Measurements from ENCODE around the gene PON1. TPM values are rescaled to one million over a fixed set of nuclear protein-coding genes. Genes with fewer than 3 reads are reported as not detected.

The PON1 gene
- total RNA-seq, 2 donors from 2014 or later = not detected

DNA sequence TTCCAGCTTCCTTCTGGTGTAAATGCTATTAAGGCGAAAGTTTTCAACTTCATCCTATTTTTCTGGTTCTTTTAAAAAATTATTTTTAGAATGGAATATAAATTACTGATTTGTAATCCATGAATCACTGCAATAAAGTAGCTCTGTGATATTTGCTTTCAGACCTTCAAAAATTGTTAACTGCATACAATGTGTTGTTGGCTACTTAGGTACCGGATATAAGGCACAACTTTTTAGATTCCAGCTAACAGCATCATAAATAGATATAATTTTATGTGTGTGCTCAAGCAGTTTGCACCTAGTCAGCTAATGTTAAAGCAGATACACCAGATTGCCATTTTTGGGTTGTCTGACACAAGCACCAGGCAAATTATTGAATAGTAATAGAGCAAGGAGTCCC, 58.7 kb downstream of the PON1 start:
- no peak overlapping the region for H3K4me3 ChIP-seq
- H3K27me3 ChIP-seq = no peaks in the 10 kb centered on the region
- H3K36me3 ChIP-seq = no peaks in the 10 kb centered on the region
- no peak overlapping the region for H3K27ac ChIP-seq
- no peak for DNase-seq (ENCODE audit: low spot score)
- no peaks in the 10 kb centered on the region for H3K9me3 ChIP-seq
- TF ChIP-seq, protein P1, sequence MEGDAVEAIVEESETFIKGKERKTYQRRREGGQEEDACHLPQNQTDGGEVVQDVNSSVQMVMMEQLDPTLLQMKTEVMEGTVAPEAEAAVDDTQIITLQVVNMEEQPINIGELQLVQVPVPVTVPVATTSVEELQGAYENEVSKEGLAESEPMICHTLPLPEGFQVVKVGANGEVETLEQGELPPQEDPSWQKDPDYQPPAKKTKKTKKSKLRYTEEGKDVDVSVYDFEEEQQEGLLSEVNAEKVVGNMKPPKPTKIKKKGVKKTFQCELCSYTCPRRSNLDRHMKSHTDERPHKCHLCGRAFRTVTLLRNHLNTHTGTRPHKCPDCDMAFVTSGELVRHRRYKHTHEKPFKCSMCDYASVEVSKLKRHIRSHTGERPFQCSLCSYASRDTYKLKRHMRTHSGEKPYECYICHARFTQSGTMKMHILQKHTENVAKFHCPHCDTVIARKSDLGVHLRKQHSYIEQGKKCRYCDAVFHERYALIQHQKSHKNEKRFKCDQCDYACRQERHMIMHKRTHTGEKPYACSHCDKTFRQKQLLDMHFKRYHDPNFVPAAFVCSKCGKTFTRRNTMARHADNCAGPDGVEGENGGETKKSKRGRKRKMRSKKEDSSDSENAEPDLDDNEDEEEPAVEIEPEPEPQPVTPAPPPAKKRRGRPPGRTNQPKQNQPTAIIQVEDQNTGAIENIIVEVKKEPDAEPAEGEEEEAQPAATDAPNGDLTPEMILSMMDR (IDR thresholded peaks at IDR 0.05) = no peak
- H3K4me1 ChIP-seq = no peaks in the 10 kb centered on the region

DNA sequence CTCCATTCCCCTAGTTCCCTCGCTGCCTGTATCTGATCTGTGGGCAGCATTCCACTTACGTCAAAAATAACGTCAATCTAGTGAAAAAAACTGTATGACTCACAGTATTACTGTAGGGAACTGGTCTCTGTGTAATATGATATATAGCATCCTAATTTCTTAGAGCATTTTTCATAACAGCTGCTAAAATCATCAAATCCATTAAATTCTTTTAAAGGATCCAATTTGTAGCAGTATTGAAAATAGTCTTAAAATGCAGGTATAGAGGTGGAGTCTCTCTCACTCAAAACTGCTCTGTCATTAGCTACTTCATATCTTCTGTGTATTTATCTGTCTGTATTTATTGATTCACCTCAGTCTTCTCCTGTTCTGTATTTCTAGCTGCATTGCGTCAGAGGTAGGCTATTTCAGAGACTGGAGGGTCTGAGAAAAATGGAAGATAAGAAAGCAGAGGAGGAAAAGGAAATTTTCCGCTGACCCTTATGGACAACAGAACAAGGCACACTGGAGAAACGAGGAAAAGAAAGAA, 59.9 kb downstream of the PON1 start:
- Histone ChIP-seq H3K36me3 (no peaks in the 10 kb centered on the region), H3K27me3 (no peaks in the 10 kb centered on the region), H3K4me1 (no peaks in the 10 kb centered on the region), H3K4me3 (no peak overlapping the region), H3K9me3 (no peaks in the 10 kb centered on the region), H3K27ac (no peak overlapping the region)
- no peak for DNase-seq (ENCODE audit: low spot score)
- TF ChIP-seq, protein P1 (IDR thresholded peaks at IDR 0.05) = no peak

DNA sequence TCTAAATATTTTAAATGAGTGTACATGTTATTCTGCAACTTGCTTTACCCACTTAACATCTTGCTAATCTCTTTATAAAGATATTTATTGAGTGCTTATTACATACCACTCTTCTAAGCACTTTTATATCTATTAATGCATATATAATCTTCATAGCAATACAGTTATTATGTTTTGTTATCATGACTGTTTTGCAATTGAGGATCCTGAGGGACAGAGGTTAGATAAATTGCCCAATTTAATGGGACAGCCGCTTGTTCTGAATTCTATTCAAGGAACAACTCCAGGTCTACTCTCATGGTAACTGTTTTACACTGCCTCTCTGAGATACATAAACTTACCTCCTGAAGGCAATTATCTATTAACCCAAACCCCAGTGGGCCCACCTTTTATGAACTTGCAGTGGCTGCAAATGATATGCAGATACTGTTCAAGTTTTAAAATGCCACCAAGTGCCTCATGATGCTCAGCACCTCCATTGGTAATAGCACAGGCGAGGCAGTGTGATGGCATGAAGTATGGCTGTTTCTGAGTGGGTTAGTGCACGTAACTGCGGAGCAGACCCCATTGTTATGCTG, 60.5 kb downstream of the PON1 start:
- Histone ChIP-seq H3K4me3 (no peak overlapping the region), H3K9me3 (no peaks in the 10 kb centered on the region), H3K36me3 (no peaks in the 10 kb centered on the region), H3K4me1 (no peaks in the 10 kb centered on the region), H3K27ac (no peak overlapping the region), H3K27me3 (no peaks in the 10 kb centered on the region)
- TF ChIP-seq, protein P1 (IDR thresholded peaks at IDR 0.05) = no peak
- DNase-seq (ENCODE audit: low spot score) = no peak

DNA sequence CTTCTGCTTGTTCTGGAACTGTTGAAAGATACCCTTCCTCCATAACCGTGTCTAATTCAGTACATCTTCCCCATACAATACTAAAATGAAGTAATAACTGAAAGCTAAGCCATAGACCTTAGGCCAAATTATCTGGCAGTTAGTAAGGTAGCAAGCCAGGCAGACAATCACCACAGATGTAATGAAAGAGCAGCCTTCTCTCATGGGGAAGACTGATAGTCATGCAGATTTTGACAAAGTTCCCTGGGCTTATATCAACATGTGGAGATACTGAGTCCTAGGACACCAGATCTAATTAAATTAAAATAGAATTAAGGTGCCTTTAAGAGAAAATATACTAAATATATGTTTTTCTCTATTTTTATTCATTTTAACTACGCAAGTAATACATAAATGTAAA, 61.5 kb downstream of the PON1 start:
- no peak for DNase-seq (ENCODE audit: low spot score)
- no peaks in the 10 kb centered on the region for H3K36me3 ChIP-seq
- no peak overlapping the region for H3K4me3 ChIP-seq
- no peaks in the 10 kb centered on the region for H3K4me1 ChIP-seq
- TF ChIP-seq, protein P1 (IDR thresholded peaks at IDR 0.05) = no peak
- no peak overlapping the region for H3K27ac ChIP-seq
- no peaks in the 10 kb centered on the region for H3K27me3 ChIP-seq
- H3K9me3 ChIP-seq = no peaks in the 10 kb centered on the region

DNA sequence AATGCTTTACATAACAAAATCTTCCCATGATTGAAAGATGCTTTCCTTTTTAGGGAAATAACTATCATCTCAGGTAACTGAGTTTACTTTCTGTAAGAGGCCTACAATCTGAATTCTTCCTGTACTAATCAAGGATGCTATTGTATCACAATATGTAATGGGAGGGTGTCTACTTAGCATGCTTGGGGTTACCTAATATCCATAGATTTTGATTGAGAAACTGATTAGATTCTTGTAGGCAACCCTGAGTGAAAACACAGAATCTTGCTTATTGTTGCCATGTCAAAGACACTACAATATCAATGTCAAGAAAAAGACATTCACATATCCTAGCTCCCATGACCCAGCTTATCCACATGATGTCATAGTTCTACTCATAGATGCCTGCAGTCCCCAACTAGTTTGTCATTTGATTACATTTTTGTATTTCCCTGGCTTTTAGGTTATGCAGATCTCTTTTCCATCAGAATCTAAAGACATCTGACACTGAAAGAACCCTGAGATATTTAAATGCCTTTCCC, 62.4 kb downstream of the PON1 start:
- no peak overlapping the region for H3K4me3 ChIP-seq
- no peak for DNase-seq (ENCODE audit: low spot score)
- H3K27me3 ChIP-seq = no peaks in the 10 kb centered on the region
- TF ChIP-seq, protein P1 (IDR thresholded peaks at IDR 0.05) = no peak
- no peak overlapping the region for H3K27ac ChIP-seq
- H3K36me3 ChIP-seq = no peaks in the 10 kb centered on the region
- no peaks in the 10 kb centered on the region for H3K4me1 ChIP-seq
- H3K9me3 ChIP-seq = no peaks in the 10 kb centered on the region

DNA sequence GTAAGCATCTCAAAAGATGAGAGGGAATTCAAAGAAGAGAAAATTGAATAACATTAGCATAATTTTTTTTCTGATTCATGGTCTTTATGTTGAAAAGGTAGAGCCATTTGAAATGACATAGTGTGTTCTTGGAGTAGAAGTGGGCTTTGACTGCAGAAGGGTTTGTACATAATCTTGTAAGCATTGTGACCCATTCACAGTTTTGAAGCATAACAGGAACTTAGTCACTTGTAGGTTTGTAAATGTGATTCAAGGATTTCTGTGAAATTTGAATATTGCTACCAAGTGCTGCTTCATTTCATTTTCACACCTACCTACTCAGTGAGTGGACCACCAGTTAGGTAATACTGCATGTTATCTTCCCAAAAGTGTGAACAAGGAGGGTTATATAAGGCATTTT, 68.6 kb downstream of the PON1 start:
- Histone ChIP-seq H3K27ac (no peak overlapping the region), H3K4me1 (no peaks in the 10 kb centered on the region), H3K4me3 (no peak overlapping the region), H3K36me3 (no peaks in the 10 kb centered on the region), H3K27me3 (no peaks in the 10 kb centered on the region), H3K9me3 (no peaks in the 10 kb centered on the region)
- DNase-seq (ENCODE audit: low spot score) = no peak
- TF ChIP-seq, protein P1 (IDR thresholded peaks at IDR 0.05) = no peak

All from right atrium auricular region (tissue), 2 donors.